ENCODE data around the gene HS6ST1.

Gene HS6ST1

GRCh38 chr2:128293870-128294455, 24.7 kb downstream of the HS6ST1 start:
- no peak overlapping the region for H3K27ac Mint-ChIP-seq
- DNase-seq (ENCODE audit: low spot score in 2 of 2), result no peak
- no peak for ATAC-seq (ENCODE audit: low read depth)
- no peak overlapping the region for H3K4me3 Mint-ChIP-seq
- peaks cover 28% of the 10 kb centered on the region for H3K4me1 Mint-ChIP-seq
- no peaks in the 10 kb centered on the region for H3K27me3 Mint-ChIP-seq
- peaks cover 7% of the 10 kb centered on the region for H3K36me3 Mint-ChIP-seq
- peaks cover 3% of the 10 kb centered on the region for H3K9me3 Mint-ChIP-seq

GRCh38 chr2:128293426-128293755, 25.3 kb downstream of the HS6ST1 start:
- H3K9me3 Mint-ChIP-seq, result peaks cover 2% of the 10 kb centered on the region
- H3K4me3 Mint-ChIP-seq, result no peak overlapping the region
- ATAC-seq (ENCODE audit: low read depth) (no peak), DNase-seq (ENCODE audit: low spot score in 2 of 2) (no peak)
- peaks cover 5% of the 10 kb centered on the region for H3K36me3 Mint-ChIP-seq
- H3K27me3 Mint-ChIP-seq, result no peaks in the 10 kb centered on the region
- H3K4me1 Mint-ChIP-seq, result peaks cover 26% of the 10 kb centered on the region
- H3K27ac Mint-ChIP-seq, result no peak overlapping the region

GRCh38 chr2:128292599-128293425, 25.9 kb downstream of the HS6ST1 start:
- Mint-ChIP-seq H3K4me1 (peaks cover 22% of the 10 kb centered on the region), H3K27ac (no peak overlapping the region), H3K36me3 (peaks cover under 1% of the 10 kb centered on the region), H3K27me3 (no peaks in the 10 kb centered on the region), H3K9me3 (no peaks in the 10 kb centered on the region), H3K4me3 (no peak overlapping the region)
- no peak for DNase-seq (ENCODE audit: low spot score in 2 of 2)
- ATAC-seq (ENCODE audit: low read depth), result no peak

- H3K36me3 Mint-ChIP-seq, result no peaks in the 10 kb centered on the region
- H3K4me1 Mint-ChIP-seq, result peaks cover 21% of the 10 kb centered on the region
- no peak for DNase-seq (ENCODE audit: low spot score in 2 of 2)
- H3K27me3 Mint-ChIP-seq, result no peaks in the 10 kb centered on the region
- no peak overlapping the region for H3K27ac Mint-ChIP-seq
- H3K4me3 Mint-ChIP-seq, result no peak overlapping the region
- H3K9me3 Mint-ChIP-seq, result no peaks in the 10 kb centered on the region
- ATAC-seq (ENCODE audit: low read depth), result no peak
Observed at GRCh38 chr2:128291844-128292598, 26.6 kb downstream of the HS6ST1 start.

GRCh38 chr2:128291161-128291843, 27.4 kb downstream of the HS6ST1 start:
- peak; percentile 43 for ATAC-seq (ENCODE audit: low read depth)
- Mint-ChIP-seq H3K4me1 (peaks cover 21% of the 10 kb centered on the region), H3K4me3 (no peak overlapping the region)

GRCh38 chr2:128290356-128290755, 28.3 kb downstream of the HS6ST1 start:
- Mint-ChIP-seq H3K36me3 (no peaks in the 10 kb centered on the region), H3K4me1 (peaks cover 17% of the 10 kb centered on the region), H3K4me3 (no peak overlapping the region), H3K27ac (no peak overlapping the region), H3K27me3 (no peaks in the 10 kb centered on the region), H3K9me3 (no peaks in the 10 kb centered on the region)
- ATAC-seq (ENCODE audit: low read depth) (no peak), DNase-seq (ENCODE audit: low spot score in 2 of 2) (no peak)

More at GRCh38 chr2:128291161-128291843, 27.4 kb downstream of the HS6ST1 start:
- Mint-ChIP-seq H3K9me3 (no peaks in the 10 kb centered on the region), H3K27ac (no peak overlapping the region), H3K36me3 (no peaks in the 10 kb centered on the region), H3K27me3 (no peaks in the 10 kb centered on the region)
- DNase-seq (ENCODE audit: low spot score in 2 of 2), result no peak

- no peaks in the 10 kb centered on the region for H3K9me3 Mint-ChIP-seq
- ATAC-seq (ENCODE audit: low read depth) (no peak), DNase-seq (ENCODE audit: low spot score in 2 of 2) (no peak)
- no peaks in the 10 kb centered on the region for H3K27me3 Mint-ChIP-seq
- H3K27ac Mint-ChIP-seq, result no peak overlapping the region
- H3K36me3 Mint-ChIP-seq, result no peaks in the 10 kb centered on the region
- H3K4me3 Mint-ChIP-seq, result no peak overlapping the region
- peaks cover 14% of the 10 kb centered on the region for H3K4me1 Mint-ChIP-seq
Observed at GRCh38 chr2:128289439-128289838, 29.2 kb downstream of the HS6ST1 start.

- DNase-seq (ENCODE audit: low spot score in 2 of 2) (no peak), ATAC-seq (ENCODE audit: low read depth) (no peak)
- Mint-ChIP-seq H3K27me3 (no peaks in the 10 kb centered on the region), H3K4me1 (peaks cover 15% of the 10 kb centered on the region), H3K4me3 (no peak overlapping the region), H3K36me3 (no peaks in the 10 kb centered on the region), H3K27ac (no peak overlapping the region), H3K9me3 (no peaks in the 10 kb centered on the region)
Observed at GRCh38 chr2:128288781-128289180, 29.9 kb downstream of the HS6ST1 start.

- no peak overlapping the region for H3K4me3 Mint-ChIP-seq
- DNase-seq (ENCODE audit: low spot score in 2 of 2), result no peak
- H3K27ac Mint-ChIP-seq, result no peak overlapping the region
- H3K4me1 Mint-ChIP-seq, result peaks cover 14% of the 10 kb centered on the region
- no peaks in the 10 kb centered on the region for H3K36me3 Mint-ChIP-seq
- no peaks in the 10 kb centered on the region for H3K9me3 Mint-ChIP-seq
- H3K27me3 Mint-ChIP-seq, result no peaks in the 10 kb centered on the region
- ATAC-seq (ENCODE audit: low read depth), result no peak
Observed at GRCh38 chr2:128287780-128288735, 30.6 kb downstream of the HS6ST1 start.

GRCh38 chr2:128286905-128287779, 31.5 kb downstream of the HS6ST1 start:
- no peaks in the 10 kb centered on the region for H3K27me3 Mint-ChIP-seq
- no peaks in the 10 kb centered on the region for H3K36me3 Mint-ChIP-seq
- H3K4me1 Mint-ChIP-seq, result peaks cover 14% of the 10 kb centered on the region
- no peaks in the 10 kb centered on the region for H3K9me3 Mint-ChIP-seq
- H3K4me3 Mint-ChIP-seq, result no peak overlapping the region
- ATAC-seq (ENCODE audit: low read depth) (no peak), DNase-seq (ENCODE audit: low spot score in 2 of 2) (no peak)
- no peak overlapping the region for H3K27ac Mint-ChIP-seq

GRCh38 chr2:128286011-128286721, 32.5 kb downstream of the HS6ST1 start:
- DNase-seq (ENCODE audit: low spot score in 2 of 2) (no peak), ATAC-seq (ENCODE audit: low read depth) (no peak)
- Mint-ChIP-seq H3K4me3 (no peak overlapping the region), H3K4me1 (peaks cover 16% of the 10 kb centered on the region), H3K36me3 (no peaks in the 10 kb centered on the region), H3K27ac (no peak overlapping the region), H3K27me3 (no peaks in the 10 kb centered on the region), H3K9me3 (no peaks in the 10 kb centered on the region)

- DNase-seq (ENCODE audit: low spot score in 2 of 2), result no peak
- Mint-ChIP-seq H3K4me3 (no peak overlapping the region), H3K27me3 (no peaks in the 10 kb centered on the region), H3K36me3 (no peaks in the 10 kb centered on the region), H3K4me1 (peaks cover 15% of the 10 kb centered on the region), H3K9me3 (no peaks in the 10 kb centered on the region), H3K27ac (no peak overlapping the region)
- ATAC-seq (ENCODE audit: low read depth), result no peak
Observed at GRCh38 chr2:128285329-128285931, 33.2 kb downstream of the HS6ST1 start.

Measured in memory B cell (primary cell).